K562 (cell line): Measurements from ENCODE around the gene TNK2. TPM values are rescaled to one million over a fixed set of nuclear protein-coding genes. Genes with fewer than 3 reads are reported as not detected.

Experiments used
- AFF4 ChIP-seq: sonication (generic); formaldehyde crosslinking; IDR thresholded peaks from 2 replicates; pipeline ENCODE4 v1.8.0; 2023; ENCODE audit warnings: mild to moderate bottlenecking, missing genetic modification reagents
- CAMTA2 ChIP-seq: fragments of 250-450 bp; sonication (Bioruptor Pico); conservative IDR thresholded peaks from 2 replicates; pipeline ENCODE4 v1.5.1; 2022
- CBFA2T3 ChIP-seq: fragments of 450-650 bp; IDR thresholded peaks from 2 replicates; pipeline ENCODE4 v1.6.1; 2017
- FOSL1 ChIP-seq: fragments of 200-800 bp; sonication (Bioruptor generic); conservative IDR thresholded peaks from 2 replicates; pipeline ENCODE4 v1.6.1; 2016; ENCODE audit warnings: missing genetic modification characterization, missing compliant biosample characterization
- GMEB1 ChIP-seq: fragments of 250-450 bp; sonication (Bioruptor Pico); IDR thresholded peaks from 2 replicates; pipeline ENCODE4 v1.4.0; 2020; ENCODE audit warnings: mild to moderate bottlenecking
- GTF2A2 ChIP-seq: IDR thresholded peaks from 2 replicates; pipeline ENCODE4 v1.6.1; 2016; ENCODE audit warnings: mild to moderate bottlenecking, missing genetic modification characterization, missing compliant biosample characterization
- MEIS2 ChIP-seq: fragments of 450-650 bp; IDR thresholded peaks from 2 replicates; pipeline ENCODE4 v1.6.1; 2014; ENCODE audit warnings: mild to moderate bottlenecking; ENCODE audit not compliant: partially characterized antibody
- NFE2 ChIP-seq: IDR thresholded peaks from 2 replicates; pipeline ENCODE4 v1.6.1; 2014; ENCODE audit warnings: antibody characterized with exemption, low read depth
- NR1H2 ChIP-seq: sonication (generic); formaldehyde crosslinking; IDR thresholded peaks from 2 replicates; pipeline ENCODE4 v1.4.0; 2020; ENCODE audit warnings: mild to moderate bottlenecking, missing genetic modification reagents
- NR2C2 ChIP-seq, 2 experiments: fragments of 200-800 bp in 1 of 2; sonication (Bioruptor generic) in 1 of 2; sonication (generic) in 1 of 2; formaldehyde crosslinking in 1 of 2; IDR thresholded peaks; 2 replicates each; pipeline versions ENCODE4 v1.6.1 to v1.8.0; 2016 to 2022; ENCODE audit warnings: mild to moderate bottlenecking in 1 of 2, missing compliant biosample characterization in 1 of 2, missing genetic modification characterization in 1 of 2, missing genetic modification reagents in 1 of 2
- RAD21 ChIP-seq, 2 experiments: fragments of 250-450 bp in 1 of 2; fragments of 450-650 bp in 1 of 2; sonication (Bioruptor Pico) in 1 of 2; formaldehyde crosslinking in 1 of 2; IDR thresholded peaks in 1 of 2; conservative IDR thresholded peaks in 1 of 2; 2 replicates each; pipeline versions ENCODE4 v1.4.0 to v1.8.0; 2020 to 2022; ENCODE audit warnings: mild to moderate bottlenecking in 2 of 2, moderate library complexity in 1 of 2
- SNRNP70 ChIP-seq: fragments of 200-400 bp; formaldehyde crosslinking; optimal IDR thresholded peaks from 2 replicates; pipeline ENCODE3; 2017; ENCODE audit warnings: low read depth, low read length
- USF2 ChIP-seq: sonication (generic); formaldehyde crosslinking; IDR thresholded peaks from 2 replicates; pipeline ENCODE4 v1.5.0; 2020; ENCODE audit warnings: missing genetic modification reagents
- ZNF347 ChIP-seq: fragments of 450-650 bp; formaldehyde crosslinking; IDR thresholded peaks from 2 replicates; pipeline ENCODE4 v1.4.0; 2020; ENCODE audit warnings: low read depth, mild to moderate bottlenecking, moderate library complexity
- ZNF592 ChIP-seq: fragments of 450-650 bp; IDR thresholded peaks from 2 replicates; pipeline ENCODE4 v1.6.1; 2017; ENCODE audit warnings: antibody characterized with exemption, mild to moderate bottlenecking
- ZNF778 ChIP-seq: fragments of 450-650 bp; formaldehyde crosslinking; IDR thresholded peaks from 2 replicates; pipeline ENCODE4 v1.4.0; 2020; ENCODE audit warnings: mild to moderate bottlenecking, moderate library complexity
- polyA plus RNA-seq, 8 experiments: library from polyadenylated mRNA; depleted of rRNA in 4 of 8; stranded (reverse) in 5 of 8; unstranded in 3 of 8; fragments of >200 nt; fragmentation: Nextera tagmentation in 2 of 8; fragmentation: Illumina TruSeq in 1 of 8; extraction: Ambion mirVana in 2 of 8; extraction: Trizol in 1 of 8; gene quantifications; 2 replicates each; pipeline versions ENCODE4 v1.2.1 to v1.2.3, GENCODE V29; 2011 to 2014; ENCODE audit warnings: inconsistent platforms in 1 of 8, missing spikeins in 1 of 8
- total RNA-seq, 7 experiments: library from RNA; depleted of rRNA in 6 of 7; stranded (reverse); fragments of >200 nt in 6 of 7; fragmentation: Illumina TruSeq in 2 of 7; extraction: Trizol in 2 of 7; gene quantifications; 2 replicates each; pipeline versions ENCODE4 v1.2.1 to v1.2.3, GENCODE V29; 2011 to 2021; ENCODE audit warnings: low replicate concordance in 1 of 7

TNK2 gene
- total and polyA plus RNA-seq, 9 of the 15 experiments (the other 6 are each of a cell fraction or from before 2014, with no cell fraction given) = 0.03 to 33.8 (median 6.5) TPM

- TF ChIP-seq NR2C2 (CRISPR knock-in tag; IDR thresholded peaks at IDR 0.05) (no peak), NR2C2 (tag; IDR thresholded peaks at IDR 0.05) (no peak), NR1H2 (CRISPR knock-in tag) (0 out of 2 replicates have a peak, but pooled peaks have one; percentile 10), RAD21 (CRISPR knock-in tag; conservative IDR thresholded peaks at IDR 0.05 in 1 of 2, IDR thresholded peaks at IDR 0.05 in 1 of 2) (no peak), CAMTA2 (CRISPR knock-in tag) (no peak), GTF2A2 (tag) (no peak), ZNF347 (CRISPR knock-in tag) (no peak), FOSL1 (tag) (peak; percentile 40; the same call in 1 of the 2 replicates), ZNF592 (0 out of 2 replicates have a peak, but pooled peaks have one; percentile 11), SNRNP70 (no peak), USF2 (no peak), GMEB1 (CRISPR knock-in tag) (no peak), NFE2 (0 out of 2 replicates have a peak, but pooled peaks have one; percentile 18), CBFA2T3 (peak; percentile 46; the same call in 1 of the 2 replicates), AFF4 (CRISPR knock-in tag) (no peak), ZNF778 (CRISPR knock-in tag) (no peak), MEIS2 (peak; percentile 35)
Observed at GRCh38 chr3:195896361-195897080, 11.8 kb downstream of the TNK2 start (continued).
